Right lobe of liver (tissue), 4 donors: ENCODE data around the gene CISH.

Source experiments
- POLR2A ChIP-seq: fragments of 450-650 bp; IDR thresholded peaks from one replicate; pipeline ENCODE4 v1.6.1; 2017; ENCODE audit warnings: antibody characterized with exemption, mild to moderate bottlenecking
- TF ChIP-seq, protein P1 (sequence below), 4 donors: fragments of 200-600 bp in 3 of 4; fragments of 450-650 bp in 1 of 4; IDR thresholded peaks; one replicate each; pipeline versions ENCODE4 v1.5.1 to v1.8.0; 2016 to 2022; ENCODE audit warnings: antibody characterized with exemption in 4 of 4, mild to moderate bottlenecking in 2 of 4
- donor health status: DM: no; HTN: no; CAD: no.
- donor health status: DM: no; HTN: no; CAD: no.
- donor health status: DM: no; HTN: yes; CAD: no.

DNA sequence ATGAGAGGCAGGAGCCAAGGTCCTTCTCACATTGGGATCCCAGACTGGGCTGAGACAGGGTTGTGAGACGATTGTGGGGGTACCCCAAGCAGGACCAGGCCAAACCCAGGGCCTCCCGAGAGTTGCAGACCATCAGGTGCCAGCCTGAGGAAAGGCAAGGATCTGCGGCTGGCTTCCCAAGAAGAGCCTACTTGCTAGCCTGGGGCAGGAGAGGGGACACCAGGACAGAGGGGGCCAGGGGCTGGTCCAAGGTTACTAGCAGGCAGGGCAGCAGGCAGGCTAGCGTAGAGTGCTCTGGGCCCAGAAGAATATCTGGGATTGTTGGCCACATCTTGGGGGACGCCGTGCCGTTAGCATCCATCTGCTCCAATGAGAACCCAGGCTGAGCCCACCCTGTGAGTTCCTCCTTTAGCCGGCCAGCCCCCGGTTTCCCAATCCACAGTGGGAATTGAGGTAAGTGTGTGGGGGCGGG is 546 bp downstream of the CISH start:
- TF ChIP-seq, protein P1, sequence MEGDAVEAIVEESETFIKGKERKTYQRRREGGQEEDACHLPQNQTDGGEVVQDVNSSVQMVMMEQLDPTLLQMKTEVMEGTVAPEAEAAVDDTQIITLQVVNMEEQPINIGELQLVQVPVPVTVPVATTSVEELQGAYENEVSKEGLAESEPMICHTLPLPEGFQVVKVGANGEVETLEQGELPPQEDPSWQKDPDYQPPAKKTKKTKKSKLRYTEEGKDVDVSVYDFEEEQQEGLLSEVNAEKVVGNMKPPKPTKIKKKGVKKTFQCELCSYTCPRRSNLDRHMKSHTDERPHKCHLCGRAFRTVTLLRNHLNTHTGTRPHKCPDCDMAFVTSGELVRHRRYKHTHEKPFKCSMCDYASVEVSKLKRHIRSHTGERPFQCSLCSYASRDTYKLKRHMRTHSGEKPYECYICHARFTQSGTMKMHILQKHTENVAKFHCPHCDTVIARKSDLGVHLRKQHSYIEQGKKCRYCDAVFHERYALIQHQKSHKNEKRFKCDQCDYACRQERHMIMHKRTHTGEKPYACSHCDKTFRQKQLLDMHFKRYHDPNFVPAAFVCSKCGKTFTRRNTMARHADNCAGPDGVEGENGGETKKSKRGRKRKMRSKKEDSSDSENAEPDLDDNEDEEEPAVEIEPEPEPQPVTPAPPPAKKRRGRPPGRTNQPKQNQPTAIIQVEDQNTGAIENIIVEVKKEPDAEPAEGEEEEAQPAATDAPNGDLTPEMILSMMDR (IDR thresholded peaks at IDR 0.05) = no peak
- TF ChIP-seq POLR2A = no peak
